ENCODE results near the gene TENT4B.

Gene TENT4B

GRCh38 chr16:50273382-50273690 is 120.2 kb downstream of the TENT4B start:
- DNase-seq = no peak

- DNase-seq = no peak
These were observed 120.8 kb downstream of the TENT4B start for GRCh38 chr16:50273888-50274325.

GRCh38 chr16:50274326-50275097 is 121.4 kb downstream of the TENT4B start:
- no peak for DNase-seq

- DNase-seq = no peak
These were observed 122.0 kb downstream of the TENT4B start for GRCh38 chr16:50275098-50275415.

GRCh38 chr16:50275428-50276325 is 122.6 kb downstream of the TENT4B start:
- no peak for DNase-seq

- no peak for DNase-seq
These were observed 123.2 kb downstream of the TENT4B start for GRCh38 chr16:50276326-50276640.

GRCh38 chr16:50276801-50277555 is 123.9 kb downstream of the TENT4B start:
- no peak for DNase-seq

- DNase-seq = no peak
These were observed 125.1 kb downstream of the TENT4B start for GRCh38 chr16:50278251-50278650.

GRCh38 chr16:50279504-50279865 is 126.4 kb downstream of the TENT4B start:
- DNase-seq = no peak

GRCh38 chr16:50280932-50281331 is 127.8 kb downstream of the TENT4B start:
- DNase-seq = no peak
